GM12892 (cell line): ENCODE data around the gene GNB1.

ENCODE experiments used
- POLR2A ChIP-seq: IDR thresholded peaks from 2 replicates; pipeline ENCODE4 v1.6.1; 2011; ENCODE audit warnings: low read depth, low read length, control low read depth
- POLR2AphosphoS5 ChIP-seq: IDR thresholded peaks from 2 replicates; pipeline ENCODE4 v1.6.1; 2011; ENCODE audit warnings: low read depth, low read length, control low read depth
- TAF1 ChIP-seq: IDR thresholded peaks from 2 replicates; pipeline ENCODE4 v1.6.1; 2011; ENCODE audit warnings: low read depth, mild to moderate bottlenecking, control low read depth, low read length, borderline replicate concordance

GRCh38 chr1:1892763-1893120 is 1.9 kb upstream of the GNB1 start:
- TF ChIP-seq POLR2A (no peak), POLR2AphosphoS5 (no peak), TAF1 (no peak)
